Choroid plexus epithelial cell (primary cell): ENCODE measurements around the gene CREB3L2.

ENCODE experiments used
- DNase-seq: peaks from one replicate; pipeline ENCODE4 v3.0.0-alpha.2; 2010; ENCODE audit warnings: low read depth
- H3K4me3 ChIP-seq: 2 replicates; pipeline ENCODE4 v1.5.1; 2011; ENCODE audit warnings: low read depth, mild to moderate bottlenecking, control low read depth, low read length, moderate library complexity
- TF ChIP-seq, protein P1 (sequence below): conservative IDR thresholded peaks from 2 replicates; pipeline ENCODE4 v1.5.1; 2011; ENCODE audit warnings: low read depth, mild to moderate bottlenecking, control low read depth, inconsistent platforms, low read length, moderate library complexity

The CREB3L2 gene

DNA sequence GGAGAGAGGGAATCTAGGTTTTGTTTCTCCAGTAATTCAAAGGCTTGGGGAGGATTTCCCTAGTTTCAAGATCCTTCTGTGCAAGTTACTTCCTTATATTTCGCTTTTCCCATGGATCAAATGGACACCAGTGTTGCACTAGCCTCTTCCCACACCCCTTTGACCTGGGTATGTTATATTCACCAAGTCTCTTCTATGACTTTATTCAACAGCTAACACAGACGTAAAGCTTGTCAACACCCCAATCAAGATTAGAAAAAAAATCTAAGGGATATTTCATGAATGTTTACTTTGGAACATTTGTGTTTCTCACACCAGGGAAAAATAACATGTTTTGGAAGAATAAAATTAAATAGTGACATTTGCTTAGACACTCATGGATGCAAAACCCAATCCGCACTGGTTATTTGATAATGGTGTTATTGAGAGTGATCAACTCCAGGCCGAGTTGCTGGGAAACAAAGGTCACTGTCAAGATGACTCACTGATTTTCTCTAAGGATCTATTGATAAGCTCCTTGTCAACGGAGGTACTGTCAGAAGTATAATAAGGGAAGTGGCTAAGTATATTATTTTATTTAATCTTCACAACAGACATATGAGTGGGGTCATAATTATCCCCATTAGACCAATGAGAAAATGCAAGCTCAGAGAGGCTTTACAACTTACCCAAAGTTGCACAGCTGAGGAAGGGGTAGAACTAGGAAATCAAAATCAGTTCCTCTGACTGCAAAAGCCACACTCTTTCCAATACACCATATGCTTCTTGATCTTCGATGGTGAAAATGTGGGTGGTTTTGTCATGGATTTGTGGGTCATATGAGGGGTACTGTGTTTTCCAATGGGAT is 52.2 kb downstream of the CREB3L2 start:
- TF ChIP-seq, protein P1, sequence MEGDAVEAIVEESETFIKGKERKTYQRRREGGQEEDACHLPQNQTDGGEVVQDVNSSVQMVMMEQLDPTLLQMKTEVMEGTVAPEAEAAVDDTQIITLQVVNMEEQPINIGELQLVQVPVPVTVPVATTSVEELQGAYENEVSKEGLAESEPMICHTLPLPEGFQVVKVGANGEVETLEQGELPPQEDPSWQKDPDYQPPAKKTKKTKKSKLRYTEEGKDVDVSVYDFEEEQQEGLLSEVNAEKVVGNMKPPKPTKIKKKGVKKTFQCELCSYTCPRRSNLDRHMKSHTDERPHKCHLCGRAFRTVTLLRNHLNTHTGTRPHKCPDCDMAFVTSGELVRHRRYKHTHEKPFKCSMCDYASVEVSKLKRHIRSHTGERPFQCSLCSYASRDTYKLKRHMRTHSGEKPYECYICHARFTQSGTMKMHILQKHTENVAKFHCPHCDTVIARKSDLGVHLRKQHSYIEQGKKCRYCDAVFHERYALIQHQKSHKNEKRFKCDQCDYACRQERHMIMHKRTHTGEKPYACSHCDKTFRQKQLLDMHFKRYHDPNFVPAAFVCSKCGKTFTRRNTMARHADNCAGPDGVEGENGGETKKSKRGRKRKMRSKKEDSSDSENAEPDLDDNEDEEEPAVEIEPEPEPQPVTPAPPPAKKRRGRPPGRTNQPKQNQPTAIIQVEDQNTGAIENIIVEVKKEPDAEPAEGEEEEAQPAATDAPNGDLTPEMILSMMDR = no peak
- DNase-seq = peak; percentile 71
- no peak overlapping the region for H3K4me3 ChIP-seq

DNA sequence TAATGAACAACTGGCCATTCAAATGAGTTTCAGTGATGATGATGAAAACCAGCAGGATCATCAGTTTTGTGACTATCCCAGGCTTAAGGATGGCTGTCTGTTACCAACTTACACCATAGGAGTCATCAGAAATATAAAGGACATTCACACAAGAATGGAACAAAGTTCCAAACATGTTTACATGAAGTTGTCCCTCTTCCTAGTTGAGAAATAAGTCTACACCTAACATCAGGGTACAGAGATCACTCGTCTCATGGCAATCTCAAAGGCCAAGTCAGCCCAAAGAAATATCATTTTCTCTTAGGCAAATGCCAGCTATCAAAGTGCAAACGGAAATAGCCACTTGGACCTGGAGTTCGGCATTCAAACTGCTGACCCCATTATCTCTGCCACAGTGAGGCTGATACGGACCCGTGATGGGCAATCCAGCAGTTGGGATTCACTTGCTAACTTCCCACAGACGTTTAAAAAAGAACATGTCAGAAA is 53.0 kb downstream of the CREB3L2 start:
- DNase-seq = no peak
- TF ChIP-seq, protein P1 = no peak

DNA sequence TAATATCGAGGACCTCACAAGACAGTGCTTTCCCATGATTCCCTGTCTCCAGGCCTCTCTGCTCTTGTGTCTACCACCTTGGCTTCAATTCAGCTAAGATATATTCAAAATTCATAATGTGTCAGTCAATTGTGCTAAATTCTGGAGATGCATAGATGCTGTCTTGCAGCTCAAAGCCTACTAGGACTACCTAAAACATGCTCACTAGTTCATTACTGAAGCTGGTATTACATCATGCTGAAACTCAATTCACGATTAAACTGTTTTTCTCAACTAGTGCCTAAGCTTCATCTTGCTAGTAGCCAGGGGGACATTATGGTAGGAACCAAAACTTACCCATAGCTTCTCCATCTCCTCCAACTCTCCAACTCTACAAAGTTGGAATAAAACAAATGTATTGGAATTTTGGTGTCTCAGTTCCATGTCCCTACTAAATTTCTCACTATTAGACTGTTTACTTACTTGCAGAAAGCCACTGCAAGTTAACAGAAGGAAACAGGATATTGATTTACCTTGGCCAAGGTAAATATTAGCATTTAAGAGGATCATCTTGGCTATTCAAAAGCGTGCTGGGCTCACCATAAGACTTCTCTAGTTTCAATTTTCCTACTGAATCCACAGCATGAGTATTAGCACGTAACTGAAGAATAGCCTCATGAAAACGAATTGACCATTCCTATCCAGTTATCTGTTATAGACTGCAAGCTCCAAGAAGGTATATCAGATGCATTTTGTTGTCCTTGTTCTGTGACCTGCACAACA is 53.6 kb downstream of the CREB3L2 start:
- TF ChIP-seq, protein P1 = no peak
- DNase-seq = no peak
- H3K4me3 ChIP-seq = no peak overlapping the region

More for the DNA sequence above, 53.0 kb downstream of the CREB3L2 start:
- H3K4me3 ChIP-seq = no peak overlapping the region

DNA sequence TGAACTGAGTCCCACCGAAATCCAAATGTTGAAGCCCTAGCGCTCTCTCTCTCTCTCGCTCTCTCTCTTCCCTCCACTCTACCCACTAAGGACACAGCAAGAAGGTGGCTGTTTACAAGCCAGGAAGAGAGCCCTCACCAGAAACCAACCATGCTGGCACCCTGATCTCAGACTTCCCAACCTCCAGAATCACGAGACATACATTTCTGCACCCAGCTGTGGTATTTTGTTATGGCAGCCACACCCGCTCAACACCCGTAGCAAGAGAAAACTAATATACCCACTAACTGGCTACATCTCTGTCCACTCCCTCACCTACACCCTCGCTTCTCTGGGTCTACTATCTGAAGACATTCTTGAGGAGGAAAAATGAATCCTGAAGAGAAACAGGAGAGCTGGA is 54.8 kb downstream of the CREB3L2 start:
- TF ChIP-seq, protein P1 = no peak
- H3K4me3 ChIP-seq = no peak overlapping the region
- no peak for DNase-seq

DNA sequence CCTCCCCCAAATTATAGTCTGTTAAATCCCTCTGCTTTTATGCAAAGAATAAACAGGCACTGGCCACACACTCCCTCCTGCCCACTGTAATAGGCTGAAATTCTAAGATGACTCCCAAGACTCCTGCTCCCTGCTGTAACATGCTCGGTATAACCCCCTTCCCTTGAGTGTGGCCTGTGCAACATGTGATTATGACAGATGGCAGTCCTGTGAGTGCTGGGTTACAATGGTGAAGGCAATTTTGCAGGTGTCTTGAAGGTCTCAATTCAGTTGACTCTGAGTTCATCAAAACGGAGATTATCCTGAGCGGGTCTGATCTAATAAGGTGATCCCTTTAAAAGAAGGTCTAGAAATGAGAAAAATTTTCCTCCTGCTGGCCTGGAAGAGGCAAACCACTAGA is 55.9 kb downstream of the CREB3L2 start:
- H3K4me3 ChIP-seq = no peak overlapping the region
- DNase-seq = no peak
- TF ChIP-seq, protein P1 = no peak

DNA sequence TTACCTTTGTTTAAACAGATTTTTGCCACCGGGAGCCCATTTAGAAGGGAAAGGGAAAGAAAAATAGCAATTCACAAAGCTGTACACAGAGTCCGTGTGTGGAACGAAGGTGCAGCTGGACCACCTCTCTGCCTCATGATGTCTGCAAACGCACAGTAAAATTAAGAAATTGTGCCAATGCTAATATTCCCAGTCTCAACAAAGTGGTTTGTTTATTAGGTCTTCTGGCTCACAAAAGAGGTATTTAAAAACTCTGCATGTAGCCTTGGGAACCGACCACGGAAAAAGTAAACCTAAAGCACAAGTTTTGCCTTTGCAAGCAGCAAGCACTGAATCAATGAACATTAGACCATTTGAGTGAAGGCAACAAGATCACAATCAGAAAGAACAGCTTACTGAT is 57.7 kb downstream of the CREB3L2 start:
- TF ChIP-seq, protein P1 = no peak
- H3K4me3 ChIP-seq = no peak overlapping the region
- DNase-seq = peak; percentile 93
